Activated effector memory CD4-positive, alpha-beta T cell treated with anti-CD3 and anti-CD28 coated beads, Interleukin-2, amount 50 U/mL, for 16 hours (primary cell): ENCODE measurements around the gene PRKG1.

Source experiments
- DNase-seq: peaks from one replicate; pipeline ENCODE4 v3.0.0-alpha.2; 2020

The PRKG1 gene

DNA sequence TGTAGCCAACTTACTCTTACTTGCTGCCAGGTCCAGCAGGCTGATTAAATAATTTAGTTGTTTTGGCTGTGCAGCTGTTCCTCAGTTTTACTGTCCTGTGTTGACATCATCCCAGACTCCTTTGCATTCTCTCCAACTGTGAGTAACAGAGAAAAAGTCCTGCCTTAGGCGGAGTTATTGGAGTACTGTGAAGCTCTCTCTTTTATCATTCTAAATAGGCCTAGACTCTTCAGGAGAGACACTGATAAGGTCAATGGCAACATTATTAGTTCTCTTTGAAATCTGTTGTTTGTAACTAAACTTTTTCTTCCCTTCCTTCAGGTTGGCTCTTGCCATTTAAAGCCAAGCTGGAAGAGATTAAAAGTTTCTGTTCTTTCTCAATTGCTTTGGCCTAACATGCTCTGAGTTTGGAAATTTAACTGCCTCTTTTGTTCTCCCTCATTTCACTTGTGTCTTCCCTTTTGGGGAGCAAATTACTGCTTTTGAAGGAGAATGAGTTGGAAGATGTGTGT is 840.8 kb downstream of the PRKG1 start:
- DNase-seq = no peak

DNA sequence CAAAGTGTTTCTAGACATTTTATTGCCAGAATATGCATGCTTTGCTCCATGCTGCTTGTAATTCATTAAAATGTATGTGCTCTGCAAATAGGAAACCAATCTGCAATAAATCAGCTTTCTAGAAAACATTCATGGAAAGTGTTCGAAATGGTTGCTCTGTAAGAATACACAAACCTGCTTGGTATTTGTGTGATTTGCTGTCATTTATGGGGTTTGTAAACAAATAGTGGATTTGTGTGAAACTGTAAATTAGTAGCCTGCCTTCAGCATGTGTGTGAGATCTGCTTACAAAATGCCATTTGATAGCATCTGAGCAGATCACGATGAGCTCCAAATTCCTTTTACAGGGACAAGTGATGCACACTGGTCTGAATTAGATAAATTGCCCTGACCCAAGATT is 844.2 kb downstream of the PRKG1 start:
- DNase-seq = no peak

DNA sequence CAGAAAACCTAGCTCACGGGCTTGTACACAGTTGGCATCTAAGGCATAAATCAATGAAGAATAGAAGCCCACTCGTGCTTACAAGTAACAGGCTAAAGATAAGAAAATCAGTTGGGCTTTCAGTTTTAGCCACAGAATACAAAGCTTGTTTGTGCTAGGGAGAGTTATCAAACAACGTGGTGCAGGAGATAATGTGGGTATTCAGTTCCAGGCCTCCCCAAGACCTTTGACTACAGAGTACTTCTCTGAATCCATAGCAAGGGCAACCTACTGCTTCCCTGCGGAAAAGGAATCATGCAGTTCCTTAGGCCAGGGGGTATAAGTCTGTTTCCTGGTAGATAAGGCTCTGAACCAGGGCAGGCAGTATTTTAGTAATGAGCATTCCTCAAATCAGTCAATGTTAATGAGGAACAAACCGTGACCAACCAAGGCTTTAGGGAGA is 844.6 kb downstream of the PRKG1 start:
- DNase-seq = no peak

DNA sequence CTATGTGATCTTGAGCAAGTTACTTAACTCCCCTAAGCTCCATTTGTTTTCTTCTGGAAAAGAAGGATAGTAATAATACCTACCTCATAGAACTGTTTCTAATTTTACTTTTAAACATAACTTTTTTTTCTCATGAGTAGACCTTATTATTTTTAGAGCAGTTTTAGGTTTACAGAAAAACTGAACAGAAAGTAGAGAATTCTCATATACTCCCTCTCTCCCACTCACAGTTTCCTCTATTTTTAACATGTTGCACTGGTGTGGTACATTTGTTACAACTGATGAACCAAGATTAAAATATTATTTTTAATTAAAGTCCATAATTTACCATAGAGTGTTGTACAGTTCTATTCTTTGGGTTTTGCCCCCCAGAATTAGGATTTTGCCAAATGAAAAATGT is 846.4 kb downstream of the PRKG1 start:
- no peak for DNase-seq

DNA sequence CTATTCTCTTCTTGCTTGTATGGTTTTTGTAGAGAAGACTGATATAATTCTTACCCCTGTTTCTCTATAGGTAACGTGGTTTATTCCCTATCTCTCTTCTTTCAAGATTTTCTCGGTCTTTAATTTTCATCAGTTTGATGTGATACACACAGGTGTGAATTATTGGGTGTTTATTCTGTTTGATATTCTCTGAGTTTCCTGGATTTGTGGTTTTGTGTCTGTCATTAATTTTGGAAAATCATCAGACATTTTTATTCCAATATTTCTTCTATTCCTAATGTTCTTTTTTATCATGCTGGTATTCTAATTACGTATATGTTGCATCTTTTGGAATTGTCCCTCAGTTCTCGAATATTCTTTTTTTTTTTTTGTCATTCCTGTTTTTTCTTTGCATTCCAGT is 850.1 kb downstream of the PRKG1 start:
- DNase-seq = no peak

DNA sequence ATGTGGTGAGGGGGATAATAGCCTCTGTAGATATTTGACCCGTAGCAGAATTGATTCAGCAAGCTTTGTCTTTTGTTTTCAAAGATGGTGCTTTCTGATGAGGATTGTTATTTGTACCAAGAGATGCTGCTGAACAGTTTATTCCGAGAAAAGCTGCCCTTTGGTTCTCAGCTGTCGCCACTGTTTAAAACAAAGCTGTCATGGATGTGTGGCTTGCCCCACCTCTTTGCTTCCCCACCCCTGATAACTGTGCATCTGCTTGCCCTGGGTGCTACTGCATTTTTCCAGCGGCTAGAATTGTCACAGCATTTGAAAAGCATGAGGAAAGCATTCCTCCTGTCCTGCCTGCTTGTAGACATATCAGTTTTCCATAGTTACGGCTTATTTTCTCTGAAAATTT is 852.0 kb downstream of the PRKG1 start:
- no peak for DNase-seq

DNA sequence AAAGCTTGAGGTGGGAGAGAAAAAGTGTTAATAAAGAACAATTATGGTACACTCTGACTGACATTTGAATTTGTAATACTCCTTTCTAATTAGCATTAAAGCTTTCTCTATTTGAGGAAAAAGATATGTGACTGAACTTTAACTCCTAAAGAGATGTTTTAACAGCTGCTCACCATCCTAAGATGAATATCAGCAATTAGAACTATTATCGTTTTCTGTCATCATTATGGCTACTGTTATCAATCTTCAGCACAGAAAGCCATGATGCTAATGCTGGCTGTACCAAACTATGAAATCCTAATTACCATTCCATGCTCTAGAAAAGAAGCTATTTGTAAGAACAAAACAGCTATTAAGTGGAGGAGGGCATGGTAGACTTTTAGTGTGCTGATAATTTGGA is 853.9 kb downstream of the PRKG1 start:
- DNase-seq = no peak

DNA sequence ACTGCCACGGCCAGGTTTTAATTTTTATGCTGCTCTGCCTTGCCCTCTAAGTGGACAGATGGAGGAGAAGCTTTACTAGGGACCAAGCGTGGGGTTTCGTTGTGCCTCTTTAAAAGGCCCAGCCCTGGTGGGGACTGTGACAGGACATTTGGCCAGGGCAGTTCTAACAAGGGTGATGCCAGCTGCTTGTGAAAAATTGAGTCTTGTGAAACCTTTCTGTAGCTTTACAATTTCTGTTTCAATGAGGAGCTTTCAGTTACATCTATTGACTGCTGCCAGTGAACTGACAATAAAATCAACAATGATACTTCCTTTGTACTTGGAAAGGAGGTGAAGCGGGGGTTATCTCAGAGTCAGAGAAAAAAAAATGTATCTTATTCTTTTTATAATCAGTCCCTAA is 858.2 kb downstream of the PRKG1 start:
- no peak for DNase-seq

DNA sequence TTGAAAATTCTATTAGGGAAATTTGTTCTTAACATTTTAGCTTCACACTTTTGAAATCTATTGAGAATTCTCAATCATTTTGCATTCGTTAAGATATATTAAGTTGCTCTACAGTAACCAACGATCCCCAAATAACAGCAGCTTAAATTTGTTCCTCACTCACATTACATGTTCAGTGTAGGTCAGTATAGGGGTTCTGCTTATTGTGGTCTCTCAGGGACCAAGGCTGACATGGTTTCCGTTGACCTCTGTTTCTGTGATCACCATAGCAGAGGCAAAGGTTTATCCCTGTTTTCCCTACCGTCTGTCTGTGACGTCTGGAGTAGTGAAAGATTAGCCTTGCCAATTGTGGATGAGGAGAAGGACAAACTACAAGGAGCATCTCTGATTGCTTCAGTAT is 860.1 kb downstream of the PRKG1 start:
- DNase-seq = no peak

DNA sequence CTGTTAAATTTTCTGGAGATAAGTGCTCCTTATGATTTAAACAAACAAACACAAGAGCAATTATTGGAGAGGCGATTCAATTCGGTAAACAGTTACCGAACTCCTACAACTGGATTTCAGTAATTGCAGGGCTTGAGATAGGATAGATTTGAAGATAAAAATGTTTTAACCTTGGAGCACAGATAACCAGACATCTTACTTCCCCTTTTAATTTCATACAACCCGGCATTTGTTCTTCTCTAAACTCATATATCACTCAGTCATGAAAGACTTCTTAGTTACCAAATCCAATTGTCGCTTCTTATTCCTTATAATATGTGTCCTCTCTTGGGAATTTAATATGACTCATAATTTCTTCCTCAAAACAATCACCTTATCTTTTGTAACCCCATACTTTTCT is 861.1 kb downstream of the PRKG1 start:
- DNase-seq = no peak

DNA sequence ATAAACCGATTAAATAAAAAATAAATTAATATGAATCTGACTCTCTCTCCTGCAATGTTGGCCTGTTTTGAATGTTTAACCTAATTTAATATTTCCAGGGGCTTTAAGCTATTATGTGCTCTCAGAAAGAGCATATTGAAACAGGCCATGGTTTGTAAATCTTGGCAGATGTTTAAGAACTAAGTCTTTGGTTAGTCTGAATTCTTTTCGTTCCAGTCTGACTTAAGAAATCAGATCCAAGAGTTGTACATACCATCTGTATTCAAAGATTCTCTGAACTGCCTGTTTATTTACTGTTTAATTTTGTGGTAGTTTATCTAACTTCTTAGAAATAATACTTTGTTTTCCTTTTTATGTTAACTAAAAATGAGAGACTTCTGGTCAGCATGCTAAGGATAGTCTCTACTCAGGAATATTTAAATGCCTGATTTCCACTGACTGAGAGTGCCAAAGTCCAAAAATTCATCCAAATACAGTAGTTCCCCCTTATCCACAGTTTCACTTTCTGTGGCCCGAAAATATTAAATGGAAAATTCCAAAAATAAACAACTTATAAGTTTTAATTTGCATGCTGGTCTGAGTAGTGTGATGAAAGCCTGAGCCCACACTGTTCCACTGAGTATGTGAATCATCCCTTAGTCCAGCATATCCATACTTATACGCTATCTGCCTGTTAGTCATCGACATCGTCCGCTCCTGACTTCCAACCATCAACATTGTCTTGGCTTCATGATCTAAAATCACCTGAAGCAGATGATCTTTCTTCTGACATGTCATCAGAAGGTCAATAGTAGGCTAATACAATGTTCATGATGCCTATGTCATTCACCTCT is 863.2 kb downstream of the PRKG1 start:
- no peak for DNase-seq

DNA sequence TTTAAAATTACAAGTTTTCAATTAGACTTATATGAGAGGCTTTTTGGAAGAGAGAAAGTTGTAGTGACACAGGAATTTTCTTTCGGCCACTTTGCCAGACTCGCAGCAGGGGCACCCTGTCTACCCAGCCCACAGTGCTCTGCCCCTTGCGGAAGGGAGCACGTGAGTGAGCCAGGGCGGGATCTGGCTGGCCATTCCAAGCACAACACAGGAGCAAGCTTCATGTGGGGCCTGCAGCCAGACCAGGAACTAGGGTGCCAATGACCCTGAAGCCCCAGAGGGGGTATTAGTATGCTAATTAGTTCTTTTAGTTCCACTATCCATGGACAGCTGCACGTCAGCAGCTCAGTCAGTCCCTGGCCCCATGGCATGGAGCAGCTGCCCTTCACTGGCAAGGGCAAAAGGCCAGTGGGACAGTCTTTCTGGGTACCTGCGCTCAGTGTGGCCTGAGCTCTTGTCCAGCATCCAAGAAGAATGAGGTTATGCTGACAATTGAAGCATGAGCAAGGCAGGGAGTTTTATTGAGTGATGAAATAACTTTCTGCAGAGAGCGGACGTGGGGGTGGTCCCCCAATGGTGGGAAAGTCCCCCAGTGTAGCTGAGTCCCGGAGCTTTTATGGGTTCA is 876.2 kb downstream of the PRKG1 start:
- DNase-seq = no peak

DNA sequence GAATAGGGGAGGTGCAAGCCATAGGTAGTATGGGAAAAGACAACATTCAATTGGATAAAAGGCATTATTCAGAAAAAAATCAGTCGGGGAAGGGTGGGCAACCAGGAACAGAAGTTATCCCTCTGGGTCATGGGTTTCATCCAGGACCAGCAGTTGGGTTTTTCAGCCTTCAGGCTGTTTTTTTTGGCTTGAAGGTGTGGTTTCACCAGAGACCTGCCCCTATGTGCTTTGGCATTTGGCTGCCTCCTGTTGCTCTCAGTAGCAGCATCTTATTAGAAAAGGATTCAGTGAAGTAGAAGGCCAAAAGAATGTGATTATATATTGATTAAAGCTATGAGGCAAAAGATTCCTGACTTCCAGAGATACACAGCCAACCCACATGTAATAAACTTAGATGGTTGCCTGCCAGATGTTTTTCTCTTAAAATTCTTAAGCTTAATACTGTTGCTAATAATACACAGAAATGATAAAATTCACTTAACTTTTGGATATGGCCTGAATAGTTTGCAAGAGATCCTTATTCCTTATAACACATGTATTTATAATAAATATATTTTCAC is 876.8 kb downstream of the PRKG1 start:
- DNase-seq = no peak

DNA sequence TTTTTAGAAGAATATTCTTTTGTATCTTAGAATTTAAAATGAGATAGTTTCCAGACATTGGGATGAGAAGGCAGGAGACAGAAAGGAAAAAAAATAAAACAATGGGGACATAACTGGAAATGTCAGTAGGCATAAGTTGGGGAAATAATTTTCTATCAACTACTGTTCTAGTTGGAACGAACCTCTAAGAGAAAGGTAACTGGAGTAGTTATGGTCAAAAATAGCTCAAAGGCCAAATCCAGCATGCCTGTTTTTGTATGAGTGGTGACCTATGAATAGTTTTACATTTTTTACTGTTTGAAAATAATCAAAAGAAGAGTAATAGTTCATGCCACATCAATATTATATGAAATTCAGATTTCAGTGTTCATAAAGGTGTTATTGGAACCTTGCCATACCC is 877.3 kb downstream of the PRKG1 start:
- DNase-seq = no peak

DNA sequence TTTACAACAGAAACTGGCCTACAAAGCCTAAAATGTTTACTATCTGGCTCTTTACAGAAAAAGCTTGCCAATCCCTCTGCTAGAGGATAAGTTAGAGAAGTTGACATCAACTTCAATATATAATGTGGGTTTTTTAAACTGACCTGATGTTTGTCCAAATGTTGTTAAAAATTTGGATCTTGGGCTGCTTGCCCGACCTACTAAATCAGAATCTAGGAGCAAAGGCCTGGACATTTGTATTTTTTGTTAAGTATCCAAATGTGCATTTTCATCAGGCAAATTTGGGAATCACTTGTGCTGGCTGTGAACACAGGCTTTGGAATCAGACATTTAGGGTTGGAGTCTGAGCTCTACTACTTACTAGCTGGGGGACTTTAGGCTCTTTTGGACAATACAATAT is 877.8 kb downstream of the PRKG1 start:
- DNase-seq = no peak

DNA sequence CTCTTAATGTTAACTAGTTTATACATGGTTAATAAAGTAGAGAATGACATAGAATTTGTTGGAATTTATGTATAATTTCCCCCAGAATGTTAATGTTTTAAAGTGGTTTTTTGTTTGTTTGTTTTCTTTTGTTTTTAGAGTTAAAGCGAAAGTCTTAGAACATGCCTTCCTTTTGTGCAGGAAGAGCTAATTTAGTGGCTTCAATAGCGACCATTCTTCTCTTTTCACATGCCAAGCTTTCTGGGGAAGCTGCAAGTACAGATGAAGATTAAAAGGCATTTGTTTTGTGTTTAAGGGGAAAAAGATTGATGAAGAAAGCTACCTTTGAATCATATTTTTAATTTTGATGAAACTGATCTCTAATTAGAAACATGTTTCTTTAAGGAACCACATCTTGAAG is 881.4 kb downstream of the PRKG1 start:
- DNase-seq = no peak

DNA sequence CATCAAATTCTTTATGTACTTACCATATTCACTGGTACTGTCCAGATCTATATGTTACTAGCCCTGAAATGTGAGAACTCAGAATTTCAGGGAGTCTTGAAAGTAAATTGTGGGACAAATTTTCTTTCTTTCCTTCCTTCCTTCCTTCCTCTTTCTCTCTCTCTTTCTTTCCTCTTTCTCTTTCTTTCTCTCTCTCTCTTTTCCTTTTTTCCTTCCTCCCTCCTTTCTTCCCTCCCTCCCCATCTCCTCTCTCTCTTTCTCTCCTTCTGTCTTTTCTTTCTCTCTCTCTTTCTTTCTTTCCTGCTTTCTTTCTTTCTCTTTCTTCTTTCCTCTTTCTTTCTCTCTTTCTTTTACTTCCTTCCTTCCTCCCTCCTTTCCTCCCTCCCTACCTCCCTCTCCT is 882.5 kb downstream of the PRKG1 start:
- DNase-seq = no peak

DNA sequence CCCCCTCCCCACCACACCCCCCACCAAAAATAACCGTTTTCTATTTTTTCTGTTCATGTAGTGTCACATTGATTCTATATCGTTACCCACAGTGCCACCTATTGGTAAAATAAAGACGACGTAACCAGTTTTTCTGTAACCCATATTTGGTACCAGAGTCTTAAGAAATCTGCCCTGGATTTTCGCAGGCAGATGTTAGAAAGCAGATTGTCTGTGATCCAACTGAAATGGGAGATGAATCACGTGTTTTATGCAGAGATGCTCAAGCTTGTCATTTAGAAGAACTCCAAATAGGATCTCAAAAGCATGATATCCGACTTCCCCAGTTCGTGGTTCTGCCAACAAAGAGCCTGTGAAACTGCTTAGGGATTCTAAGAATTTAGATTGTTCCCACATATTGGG is 886.2 kb downstream of the PRKG1 start:
- DNase-seq = no peak

DNA sequence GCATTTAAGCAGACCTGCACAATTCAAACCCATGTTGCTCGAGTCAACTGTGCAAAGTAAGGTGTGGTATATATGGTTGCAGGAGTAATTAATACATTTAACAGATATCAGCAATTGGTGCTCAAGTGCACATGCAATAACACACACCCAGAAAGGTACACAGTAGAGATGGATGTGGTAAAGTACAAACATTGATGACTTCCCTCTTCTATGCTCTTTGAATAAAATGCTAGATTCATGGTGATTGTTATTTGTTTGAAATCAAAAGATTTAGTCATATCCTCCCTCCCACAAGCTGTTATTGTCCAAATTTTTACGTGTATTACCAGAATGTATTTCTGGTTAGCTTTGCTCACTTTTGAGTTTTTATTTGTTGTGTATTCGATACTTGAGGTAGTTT is 887.1 kb downstream of the PRKG1 start:
- no peak for DNase-seq

DNA sequence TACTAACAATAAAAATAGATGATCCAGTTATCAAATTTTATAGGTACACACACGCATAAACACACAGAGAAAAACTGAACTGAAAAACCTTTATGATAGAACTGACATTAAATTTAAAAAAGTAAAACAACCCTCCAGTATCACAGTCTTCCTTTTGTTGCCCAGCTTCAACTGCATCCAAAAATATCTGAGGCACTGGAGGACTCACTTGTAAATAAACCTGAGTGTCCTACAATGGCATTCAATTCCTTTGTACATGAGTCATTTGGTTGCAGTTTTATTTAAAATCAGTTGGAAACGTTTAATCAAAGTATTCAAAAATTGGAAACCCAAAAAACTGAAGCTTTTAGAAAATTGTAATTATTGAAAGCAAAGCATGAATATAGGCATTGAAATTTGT is 890.3 kb downstream of the PRKG1 start:
- no peak for DNase-seq

DNA sequence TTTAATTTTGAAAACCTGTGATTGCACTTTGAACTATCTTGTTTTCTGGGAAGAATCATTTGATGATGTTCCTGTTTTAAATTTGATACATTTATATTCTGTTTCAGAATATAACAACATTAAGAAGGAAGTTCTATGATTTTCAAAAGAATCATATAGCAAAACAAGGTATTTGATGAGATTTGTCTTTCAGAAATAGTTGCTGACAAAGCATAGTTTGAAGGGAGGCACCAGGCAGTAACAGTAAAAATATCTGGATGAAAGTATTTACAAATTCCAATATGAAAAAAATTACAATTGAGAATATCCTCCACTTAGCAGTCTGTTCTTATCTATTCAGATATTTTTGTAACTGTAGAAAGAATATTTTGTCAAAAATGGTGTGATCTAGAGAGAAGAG is 891.2 kb downstream of the PRKG1 start:
- no peak for DNase-seq

DNA sequence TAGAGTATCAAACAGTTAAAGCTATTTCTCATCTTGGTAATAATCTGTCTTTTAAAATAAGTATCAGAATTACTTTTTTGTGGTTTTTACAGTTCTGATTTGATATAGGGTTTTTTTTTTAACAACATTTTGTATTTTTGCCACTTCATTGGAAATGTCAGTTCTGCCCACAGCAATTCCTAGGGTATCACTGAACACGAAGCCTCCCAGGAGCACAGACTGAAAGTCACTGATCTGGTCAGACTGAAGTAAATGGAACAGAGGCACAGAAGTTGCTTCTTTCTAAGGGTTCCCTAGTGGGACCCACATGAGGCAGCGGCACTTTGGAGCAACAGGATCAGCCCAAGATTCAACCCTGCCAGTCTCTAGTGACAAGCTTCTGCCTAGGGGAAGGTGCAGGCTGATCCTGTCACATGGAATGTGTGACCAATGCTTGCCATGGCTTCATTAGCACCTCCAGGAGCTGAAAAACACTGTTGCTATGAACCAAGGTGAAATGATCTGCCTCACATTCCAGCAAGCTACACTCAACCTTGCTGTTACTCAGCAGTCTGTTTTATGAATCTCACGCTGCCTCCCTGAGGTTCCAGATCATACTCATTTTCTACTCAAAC is 898.6 kb downstream of the PRKG1 start:
- no peak for DNase-seq

DNA sequence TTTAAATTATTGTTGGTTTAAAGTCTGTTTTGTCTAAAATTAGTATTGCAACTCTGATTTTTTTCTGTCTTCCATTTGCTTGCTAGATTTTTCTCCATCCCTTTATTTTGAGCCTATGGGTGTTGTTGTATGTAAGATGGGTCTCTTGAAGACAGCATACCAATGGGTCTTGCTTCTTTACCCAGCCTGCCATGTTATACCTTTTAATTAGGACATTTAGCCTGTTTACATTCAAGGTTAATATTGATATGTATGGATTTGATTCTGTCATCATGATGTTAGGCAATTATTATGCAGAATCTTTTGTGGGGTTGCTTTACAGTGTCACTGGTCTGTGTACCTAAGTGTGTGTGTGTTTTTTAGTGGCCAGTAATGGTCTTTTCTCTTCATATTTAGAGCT is 906.5 kb downstream of the PRKG1 start:
- no peak for DNase-seq

DNA sequence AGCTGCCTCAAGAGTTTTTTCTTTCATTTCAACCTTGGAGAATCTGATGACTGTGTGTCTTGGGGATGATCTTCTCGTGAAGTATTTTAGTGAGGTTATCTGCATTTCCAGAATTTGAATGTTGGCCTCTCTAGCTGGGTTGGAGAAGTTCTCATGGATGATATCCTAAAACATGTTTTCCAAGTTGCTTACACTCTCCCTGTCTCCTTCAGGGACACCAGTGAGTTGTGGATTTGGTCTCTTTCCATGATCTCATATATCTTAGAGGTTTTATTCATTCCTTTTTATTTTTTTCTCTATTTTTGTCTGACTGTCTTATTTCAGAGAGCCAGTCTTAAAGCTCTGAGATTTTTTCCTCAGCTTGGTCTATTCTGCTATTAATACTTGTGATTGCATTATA is 907.4 kb downstream of the PRKG1 start:
- DNase-seq = no peak
